Stimulated activated CD4-positive, alpha-beta T cell treated with anti-CD3 and anti-CD28 coated beads, Interleukin-15, amount 100 ng/mL, for 24 hours (primary cell): Measurements from ENCODE around the gene RIC8A.
"Not testable (repeated sequence)": the region's sequence is repeated elsewhere in the genome, so short reads cannot be mapped to it uniquely, and the experiment has no call there.

Source experiments
- DNase-seq: peaks from one replicate; pipeline ENCODE4 v3.0.0-alpha.2; 2020

The RIC8A gene

DNA sequence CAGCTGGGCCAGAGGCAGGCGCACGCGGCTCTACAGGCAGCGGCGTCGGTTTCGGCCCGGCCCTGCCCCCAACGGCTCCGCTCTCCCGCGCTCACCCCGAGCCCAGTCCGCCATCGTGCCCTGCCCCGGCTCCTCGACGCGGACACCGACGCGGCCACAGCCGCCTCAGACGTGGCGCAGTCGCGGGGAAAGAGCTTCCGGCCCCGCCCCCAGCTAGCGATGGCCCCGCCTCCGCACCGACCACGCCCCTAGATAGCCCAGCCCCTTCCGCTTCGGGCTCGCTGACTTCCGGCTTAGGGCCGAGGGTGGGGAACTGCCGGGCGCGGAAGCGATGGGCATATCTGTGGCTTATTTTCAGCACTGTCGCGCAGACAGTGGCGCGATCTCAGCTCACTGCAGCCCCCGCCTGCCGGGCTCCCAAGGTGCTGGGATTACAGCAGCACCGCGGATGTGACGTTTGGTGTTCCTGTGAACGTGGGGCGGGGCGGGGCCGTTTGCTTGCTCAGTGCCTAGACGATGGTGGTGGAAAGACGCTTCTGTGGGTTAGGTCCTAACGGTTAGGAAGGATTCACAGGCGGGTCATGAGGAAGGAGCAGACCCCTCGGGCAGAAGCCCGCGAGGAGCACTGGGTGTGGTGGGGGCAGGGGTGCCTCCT is at the start of gene RIC8A, which contains the start of gene BET1L:
Gene RIC8A, plus strand, starts transcription at position 501 of the 655 bp plus-strand sequence. CDS start 1,147 bp downstream, outside the sequence.
Gene BET1L, minus strand, starts transcription at position 192 of the 655 bp plus-strand sequence. Its CDS starts 78 bp downstream, at position 114.
- peak; percentile 99 for DNase-seq

DNA sequence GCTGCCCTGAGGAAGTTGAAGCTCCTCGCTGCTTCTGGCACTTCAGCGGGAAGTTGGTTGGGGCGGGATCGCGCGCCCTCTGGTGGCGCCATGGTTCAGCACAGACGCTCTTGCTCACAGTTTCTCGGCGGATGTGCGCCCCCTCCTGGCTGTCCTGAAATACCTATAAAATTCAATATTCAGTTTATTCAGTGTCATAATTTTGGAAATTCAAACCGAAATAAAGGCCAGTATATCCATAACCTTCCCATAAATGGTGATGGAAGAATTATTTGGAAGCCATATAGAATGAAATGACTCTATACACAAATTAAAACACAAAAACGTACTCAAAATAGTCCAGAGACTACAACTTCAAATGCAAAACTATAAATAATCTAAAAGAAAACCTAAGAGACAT is 27.3 kb upstream of the RIC8A start:
- not testable (repeated sequence) for DNase-seq

DNA sequence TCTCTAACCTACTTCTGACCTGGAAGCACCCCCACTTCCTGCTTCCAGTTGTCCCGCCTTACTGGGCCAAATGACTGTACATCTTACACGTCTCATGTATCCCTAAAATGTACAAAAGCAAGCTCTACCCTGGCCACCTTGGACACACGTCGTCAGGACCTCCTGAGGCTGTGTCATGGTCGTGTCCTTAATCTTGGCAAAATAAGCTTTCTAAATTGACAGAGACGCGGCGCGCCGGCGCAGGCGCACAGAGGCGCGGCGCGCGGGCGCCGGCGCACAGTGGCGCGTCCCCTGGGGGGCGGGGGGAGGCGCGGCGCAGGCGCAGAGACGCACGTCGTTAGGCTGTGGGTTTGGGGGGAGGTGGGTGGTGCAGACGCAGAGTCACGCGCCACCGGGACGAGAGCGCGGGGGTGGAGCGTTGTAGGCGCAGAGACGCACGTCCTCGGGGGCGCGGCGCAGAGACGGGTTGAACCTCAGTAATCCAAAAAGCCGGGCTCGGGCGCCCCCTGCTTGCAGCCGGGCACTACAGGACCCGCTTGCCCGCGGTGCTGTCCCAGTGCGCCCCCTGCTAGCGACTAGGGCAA is 18.2 kb upstream of the RIC8A start:
- DNase-seq = not testable (repeated sequence)

DNA sequence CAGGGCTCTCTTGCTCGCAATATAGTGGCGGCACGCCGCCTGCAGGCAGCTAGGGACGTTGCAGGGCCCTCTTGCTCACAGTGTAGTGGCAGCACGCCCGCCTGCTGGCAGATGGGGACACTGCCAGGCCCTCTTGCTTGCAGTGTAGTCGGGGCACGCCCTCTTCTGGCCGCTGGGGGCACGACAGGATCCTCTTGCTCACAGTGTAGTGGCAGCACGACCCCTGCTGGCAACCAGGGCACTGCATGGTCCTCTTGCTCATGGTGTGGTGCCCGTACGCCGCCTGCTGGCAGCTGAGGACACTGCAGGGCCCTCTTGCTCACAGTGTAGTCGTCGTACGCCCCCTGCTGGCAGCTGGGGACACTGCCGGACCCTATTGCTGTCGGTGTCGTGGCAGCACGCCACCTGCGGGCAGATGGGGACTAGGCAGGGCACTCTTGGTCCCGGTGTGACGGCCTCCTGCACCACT is 17.6 kb upstream of the RIC8A start:
- DNase-seq = peak; percentile 67

DNA sequence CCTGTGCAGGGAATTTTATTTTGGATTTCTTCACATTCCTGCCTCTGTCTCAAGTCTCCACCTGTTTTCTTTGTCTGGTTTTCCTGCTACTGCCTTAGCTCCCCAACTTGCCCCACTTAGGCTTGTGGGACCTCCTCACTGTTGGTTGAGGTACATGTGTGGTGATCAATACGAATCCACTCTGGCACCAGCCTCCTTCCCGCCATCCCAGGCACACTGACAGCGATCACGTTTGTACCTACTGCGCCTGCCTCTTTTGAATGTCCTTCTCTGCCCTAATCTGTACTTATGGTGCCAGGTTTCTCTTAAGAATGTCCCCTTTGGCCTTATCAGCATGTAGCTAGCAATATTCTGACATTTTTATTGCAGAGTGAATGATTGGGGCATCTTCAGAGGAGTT is 17.0 kb upstream of the RIC8A start:
- DNase-seq = not testable (repeated sequence)

DNA sequence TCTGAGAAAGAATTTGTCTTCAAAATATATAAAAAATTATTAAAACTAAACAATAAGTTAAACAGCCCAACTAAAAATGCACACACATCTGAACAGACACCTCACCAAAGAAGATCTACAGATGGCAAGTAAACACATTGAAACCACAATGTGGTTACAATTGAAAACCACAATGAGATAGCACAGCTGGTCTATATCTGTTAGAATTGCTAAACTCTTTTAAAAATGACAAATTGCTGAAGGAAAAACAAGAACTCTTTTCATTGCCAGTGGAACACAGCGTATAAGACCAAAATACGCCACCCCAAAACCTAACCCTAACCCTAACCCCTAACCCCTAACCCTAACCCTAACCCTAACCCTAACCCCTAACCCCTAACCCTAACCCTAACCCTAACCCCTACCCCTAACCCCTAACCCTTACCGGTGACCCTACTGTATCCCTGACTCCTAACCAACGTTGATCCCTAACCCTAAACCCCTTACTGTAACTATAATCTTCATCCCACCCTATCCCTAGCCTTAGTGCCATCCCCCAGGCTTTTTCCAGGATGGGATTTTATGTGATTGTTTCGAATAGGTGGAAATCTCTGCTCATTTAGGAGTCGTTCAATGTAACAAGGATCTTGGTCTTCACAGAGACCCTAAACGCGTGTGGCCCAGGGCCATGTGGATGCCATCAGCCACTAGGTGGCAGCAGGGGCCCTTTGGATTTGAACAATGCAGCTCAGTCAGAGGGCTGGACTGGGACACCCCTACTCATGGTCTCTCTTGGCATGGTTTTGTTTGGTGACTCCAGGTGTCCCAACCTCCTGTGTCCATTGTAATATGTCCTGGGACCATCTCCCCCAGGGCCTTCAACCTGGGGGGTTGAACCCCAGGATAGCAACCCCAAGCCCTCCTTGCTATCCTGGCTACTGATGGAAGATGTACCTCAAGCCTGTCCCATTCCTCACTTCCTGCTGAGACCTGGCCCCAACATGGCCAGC is 15.7 kb upstream of the RIC8A start:
- DNase-seq = peak; percentile 61

DNA sequence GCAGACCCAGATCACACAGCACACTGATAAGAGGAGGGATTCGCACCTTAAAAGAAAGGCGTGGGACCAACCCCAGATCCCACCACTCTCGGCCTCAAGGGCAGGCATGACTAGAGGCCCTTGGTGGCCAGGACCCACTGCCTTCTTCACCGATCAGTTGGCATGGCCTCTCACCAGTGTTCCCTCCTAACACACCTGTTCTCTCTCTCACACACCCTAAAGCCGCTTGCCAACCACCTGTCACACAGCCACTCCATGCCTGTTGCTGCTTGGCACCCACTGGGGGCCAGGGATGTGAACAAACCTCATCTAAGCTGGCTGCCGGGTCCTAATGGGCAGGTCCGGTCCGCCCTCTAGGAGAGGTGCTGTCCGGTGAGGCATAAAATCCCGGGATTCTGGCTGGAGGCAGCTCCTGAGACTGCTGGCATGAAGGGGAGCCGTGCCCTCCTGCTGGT is 14.8 kb upstream of the RIC8A start, which contains the start of gene SCGB1C1:
Gene SCGB1C1, plus strand, starts transcription at position 405 of the 455 bp plus-strand sequence. Its CDS starts 22 bp downstream, at position 427.
- not testable (repeated sequence) for DNase-seq

DNA sequence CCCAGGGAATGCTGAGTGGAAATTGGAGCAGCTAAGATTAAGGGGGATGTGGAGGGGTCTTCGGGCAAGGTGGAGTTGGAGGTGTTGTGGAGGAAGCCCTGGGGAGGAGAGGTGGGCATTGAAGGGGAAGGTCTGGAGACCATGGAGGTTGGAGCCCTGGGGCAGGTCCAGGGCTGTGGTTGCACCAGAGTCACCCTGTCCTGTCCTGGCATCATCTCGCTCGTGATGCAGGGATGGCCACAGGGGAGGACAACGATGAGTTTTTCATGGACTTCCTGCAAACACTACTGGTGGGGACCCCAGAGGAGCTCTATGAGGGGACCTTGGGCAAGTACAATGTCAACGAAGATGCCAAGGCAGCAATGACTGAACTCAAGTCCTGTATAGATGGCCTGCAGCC is 14.0 kb upstream of the RIC8A start:
- DNase-seq = not testable (repeated sequence)

DNA sequence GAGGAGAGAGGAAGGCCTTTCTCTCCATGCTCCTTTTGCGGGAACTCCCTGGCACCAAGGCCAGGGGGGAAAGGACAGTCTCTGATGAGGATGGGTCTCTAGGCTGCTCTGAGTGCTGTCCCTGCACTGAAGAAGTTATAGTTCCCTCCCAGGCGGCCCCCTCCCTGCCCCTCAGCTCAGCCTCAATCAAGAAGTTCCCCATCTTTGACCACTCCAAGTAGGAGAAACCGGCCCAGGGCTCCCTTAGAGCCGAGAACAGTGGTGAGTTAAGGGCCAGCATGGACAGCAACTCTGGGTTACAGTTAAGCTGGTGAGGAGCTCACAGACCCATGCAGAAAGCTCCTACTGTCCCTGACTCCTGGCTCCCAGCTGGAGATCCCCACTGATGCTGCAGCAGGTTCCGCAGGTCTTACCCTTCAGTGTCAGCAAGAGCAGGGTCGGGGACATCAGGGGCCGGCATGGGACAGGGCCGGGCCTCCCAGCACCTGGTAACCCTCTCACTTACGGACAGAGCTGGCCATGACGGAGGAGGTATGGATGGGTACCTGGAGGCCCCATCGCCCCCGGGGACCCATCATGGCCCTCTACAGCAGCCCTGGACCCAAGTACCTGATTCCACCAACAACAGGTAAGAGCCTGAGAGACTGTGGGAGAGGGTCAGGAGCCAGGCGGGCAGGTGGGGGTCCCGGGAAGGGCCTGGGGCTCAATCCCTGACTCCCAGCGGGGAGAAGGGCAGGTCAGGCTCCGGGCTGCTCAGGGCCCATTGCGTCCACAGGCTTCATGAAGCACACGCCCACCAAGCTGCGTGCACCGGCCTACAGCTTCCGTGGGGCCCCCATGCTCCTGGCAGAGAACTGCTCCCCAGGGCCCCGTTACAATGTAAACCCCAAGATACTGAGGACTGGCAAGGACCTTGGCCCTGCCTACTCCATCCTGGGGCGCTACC is 10.4 kb upstream of the RIC8A start:
- DNase-seq = no peak

DNA sequence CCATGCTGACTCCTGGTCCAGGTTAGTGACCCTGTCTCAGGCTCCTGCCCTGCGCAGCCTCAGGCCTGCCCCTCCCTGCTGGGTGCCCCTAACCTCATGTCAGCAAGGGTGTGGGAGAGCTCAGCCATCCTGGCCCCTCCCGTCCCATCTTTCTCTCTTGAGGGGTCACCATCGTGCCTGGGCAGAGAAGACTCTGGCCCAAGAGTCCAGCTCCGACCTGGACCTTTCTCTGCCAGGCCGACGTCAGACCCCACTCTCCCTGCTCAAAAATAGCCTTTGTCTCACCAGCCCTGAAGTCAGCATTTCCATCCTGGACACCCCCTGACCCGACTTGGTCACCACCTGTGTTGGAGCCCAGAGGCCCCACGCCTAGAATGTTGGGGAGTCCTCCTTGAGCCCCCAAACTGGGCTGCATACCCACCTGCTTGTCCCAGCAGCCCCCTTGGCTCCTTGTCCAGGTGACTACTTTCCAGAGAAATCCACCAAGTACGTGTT is 9.7 kb upstream of the RIC8A start:
- DNase-seq = no peak

DNA sequence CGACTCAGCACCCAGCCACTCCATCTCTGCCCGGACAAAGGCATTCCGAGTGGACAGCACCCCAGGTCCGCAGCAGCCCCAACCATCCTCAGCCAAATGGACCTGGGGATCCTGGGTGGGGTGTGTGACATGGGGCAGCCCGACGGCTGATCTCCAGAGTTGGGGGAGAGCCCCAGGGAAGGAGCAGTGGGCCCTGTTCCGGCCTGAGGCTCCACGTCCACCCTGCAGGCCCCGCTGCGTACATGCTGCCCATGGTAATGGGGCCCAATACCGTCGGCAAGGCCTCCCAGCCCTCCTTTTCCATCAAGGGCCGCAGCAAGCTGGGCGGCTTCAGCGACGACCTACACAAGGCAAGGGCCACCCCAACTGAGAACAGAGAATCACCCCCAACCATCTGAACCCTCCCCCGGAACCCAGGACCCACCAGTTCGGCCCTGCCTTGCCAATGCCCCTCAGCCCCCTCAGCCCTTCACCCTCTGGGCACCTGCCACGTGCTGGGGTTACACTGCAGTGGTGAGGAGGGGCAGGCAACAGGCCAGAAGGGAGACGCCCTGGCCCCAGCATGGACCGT is 9.2 kb upstream of the RIC8A start:
- no peak for DNase-seq

DNA sequence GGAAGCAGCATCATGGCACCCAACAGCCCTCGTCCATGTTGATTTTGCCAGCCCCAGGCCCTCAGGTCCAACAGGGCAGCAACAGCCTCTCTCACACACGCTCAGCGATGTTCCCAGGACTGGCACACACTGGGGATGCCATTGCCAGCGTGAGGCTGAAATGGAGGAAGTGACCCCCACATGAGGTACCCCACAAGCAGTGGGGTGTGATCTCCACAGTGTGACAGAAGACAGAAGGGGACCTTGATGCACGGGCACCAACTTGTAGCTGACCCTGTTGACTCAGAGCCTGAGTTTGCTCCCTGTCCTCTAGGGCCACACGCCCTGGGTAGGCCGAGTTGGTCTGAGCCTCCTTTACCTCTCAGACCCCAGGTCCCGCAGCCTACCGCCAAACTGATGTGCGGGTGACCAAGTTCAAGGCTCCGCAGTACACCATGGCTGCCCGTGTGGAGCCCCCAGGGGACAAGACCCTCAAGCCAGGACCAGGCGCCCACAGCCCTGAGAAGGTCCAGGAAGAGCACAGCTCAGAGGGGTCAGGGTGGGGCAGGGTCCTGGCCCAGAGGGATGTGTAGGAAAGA is 8.4 kb upstream of the RIC8A start:
- DNase-seq = no peak

DNA sequence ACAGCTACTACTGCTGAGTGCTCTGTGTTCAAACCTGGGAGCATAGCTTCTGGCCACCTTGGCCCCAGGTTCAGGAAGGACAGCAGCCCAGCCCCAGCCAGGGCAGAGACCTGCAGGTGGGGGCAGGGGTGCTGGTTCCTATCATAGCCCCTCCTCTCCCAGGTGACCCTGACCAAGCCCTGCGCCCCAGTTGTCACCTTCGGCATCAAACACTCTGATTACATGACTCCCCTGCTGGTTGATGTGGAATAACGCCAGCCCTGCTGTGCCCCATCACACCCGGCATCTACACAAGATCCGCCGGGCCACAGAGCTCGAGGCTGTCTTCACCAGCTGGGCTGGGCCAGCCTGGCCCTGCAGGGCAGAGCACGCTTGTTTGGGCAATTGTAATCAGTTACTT is 7.7 kb upstream of the RIC8A start:
- peak; percentile 4 for DNase-seq

DNA sequence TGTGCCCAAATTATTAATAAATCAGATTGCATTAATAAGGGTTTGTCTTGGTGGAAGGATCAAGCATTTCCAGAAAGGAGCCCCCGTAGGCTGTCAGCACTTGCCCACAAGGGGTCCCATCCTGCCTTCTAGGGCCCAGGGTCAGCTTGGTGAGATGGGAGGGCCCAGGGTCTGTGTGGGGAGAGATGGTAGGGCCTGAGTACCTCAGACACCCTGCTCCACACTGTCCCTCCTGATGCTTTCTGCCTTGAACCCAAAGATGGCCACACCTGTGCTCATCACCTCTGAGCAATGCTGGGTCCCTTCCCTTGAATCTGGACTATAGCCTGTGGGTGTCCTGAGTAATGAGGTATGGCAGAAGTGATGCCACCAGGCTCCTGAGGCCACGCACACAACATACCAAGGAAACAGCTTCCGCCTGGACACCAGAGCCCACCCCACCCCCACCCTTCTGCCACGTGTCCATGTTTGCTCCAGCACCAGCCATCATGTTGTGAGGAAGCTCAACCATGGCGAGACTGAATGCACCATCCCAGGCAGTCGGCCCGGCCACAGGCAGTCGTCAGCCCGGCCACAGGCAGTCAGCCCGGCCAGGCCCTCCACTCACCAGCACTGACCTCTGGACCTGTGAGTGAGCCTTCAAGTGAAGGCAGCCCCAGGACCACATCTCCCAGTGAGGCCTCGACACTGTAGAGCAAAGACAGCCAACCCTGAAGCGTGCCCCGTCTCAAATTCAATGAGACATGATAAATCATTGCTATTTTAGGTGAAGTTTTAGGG is 7.1 kb upstream of the RIC8A start:
- DNase-seq = no peak

DNA sequence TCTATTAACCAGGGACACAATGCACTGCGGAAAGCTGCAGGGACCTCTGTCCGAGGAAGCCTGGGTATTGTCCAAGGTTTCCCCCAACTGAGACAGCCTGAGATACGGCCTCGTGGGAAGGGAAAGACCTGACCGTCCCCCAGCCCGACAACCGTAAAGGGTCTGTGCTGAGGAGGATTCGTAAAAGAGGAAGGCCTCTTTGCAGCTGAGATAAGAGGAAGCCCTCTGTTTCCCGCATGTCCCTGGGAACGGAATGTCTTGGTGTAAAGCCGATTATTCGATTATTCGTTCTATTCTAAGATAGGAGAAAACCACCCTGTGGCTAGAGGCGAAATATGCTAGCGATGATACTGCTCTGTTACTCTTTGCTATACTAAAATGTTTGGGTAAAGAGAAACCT is 5.5 kb upstream of the RIC8A start:
- DNase-seq = peak; percentile 31

DNA sequence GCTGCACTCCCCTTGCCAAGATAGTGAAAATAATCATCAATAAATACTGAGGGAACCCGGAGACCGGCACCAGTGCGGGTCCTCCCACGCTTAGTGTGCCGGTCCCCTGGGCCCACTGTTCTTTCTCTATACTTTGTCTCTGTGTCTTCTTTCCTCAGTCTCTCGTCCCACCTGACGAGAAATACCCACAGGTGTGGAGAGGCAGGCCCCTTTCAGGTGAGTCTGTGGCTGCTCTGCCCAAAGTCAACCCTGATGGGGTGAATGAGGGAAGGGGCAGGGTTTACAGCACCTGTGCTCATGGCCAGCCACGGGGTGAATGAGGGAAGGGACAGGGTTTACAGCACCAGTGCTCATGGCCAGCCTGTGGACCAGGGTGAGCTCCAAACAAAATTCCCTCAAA is 5.0 kb upstream of the RIC8A start:
- DNase-seq = peak; percentile 9

DNA sequence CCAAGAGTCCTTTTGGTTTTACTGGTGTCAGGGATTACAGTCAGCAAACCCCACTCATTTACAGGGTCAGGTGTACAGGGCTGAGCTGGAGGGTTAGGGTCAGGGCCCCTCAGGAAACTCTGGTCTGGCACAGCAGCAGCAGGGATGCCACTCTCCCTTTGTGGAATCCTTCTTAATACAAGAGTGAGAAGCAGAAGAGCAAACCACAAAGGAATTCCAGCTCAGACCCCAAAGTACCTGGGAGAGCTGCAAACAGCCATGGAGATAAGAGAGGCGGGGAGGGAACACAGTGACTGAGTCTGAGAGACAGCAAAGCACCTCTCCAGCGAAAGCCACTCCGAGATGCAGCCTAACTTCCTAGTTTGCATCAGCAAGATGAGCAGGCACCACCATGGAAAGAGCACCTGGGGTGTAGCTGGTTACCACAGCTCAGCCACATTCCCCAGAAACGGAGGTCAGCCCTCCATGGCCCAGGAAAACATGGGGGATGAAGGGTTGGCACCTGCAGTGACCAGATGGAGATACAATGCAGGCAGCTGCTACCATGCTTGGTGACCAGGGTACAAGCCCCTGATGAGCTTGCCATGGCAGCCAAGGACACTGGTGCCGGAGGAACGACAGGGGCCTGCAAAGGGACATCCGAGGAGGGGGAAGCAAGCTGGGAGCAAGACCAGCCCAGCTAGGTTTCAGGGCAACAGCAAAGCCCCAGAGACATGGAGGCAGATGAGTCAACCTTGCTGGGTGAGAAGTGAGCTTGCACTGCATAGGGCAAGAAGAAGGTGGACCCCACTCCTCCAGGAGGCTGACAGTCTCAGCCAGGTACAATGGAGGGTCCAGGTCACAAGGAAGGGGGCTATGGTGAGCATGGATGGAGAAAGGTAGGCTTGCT is 4.2 kb upstream of the RIC8A start:
- no peak for DNase-seq

DNA sequence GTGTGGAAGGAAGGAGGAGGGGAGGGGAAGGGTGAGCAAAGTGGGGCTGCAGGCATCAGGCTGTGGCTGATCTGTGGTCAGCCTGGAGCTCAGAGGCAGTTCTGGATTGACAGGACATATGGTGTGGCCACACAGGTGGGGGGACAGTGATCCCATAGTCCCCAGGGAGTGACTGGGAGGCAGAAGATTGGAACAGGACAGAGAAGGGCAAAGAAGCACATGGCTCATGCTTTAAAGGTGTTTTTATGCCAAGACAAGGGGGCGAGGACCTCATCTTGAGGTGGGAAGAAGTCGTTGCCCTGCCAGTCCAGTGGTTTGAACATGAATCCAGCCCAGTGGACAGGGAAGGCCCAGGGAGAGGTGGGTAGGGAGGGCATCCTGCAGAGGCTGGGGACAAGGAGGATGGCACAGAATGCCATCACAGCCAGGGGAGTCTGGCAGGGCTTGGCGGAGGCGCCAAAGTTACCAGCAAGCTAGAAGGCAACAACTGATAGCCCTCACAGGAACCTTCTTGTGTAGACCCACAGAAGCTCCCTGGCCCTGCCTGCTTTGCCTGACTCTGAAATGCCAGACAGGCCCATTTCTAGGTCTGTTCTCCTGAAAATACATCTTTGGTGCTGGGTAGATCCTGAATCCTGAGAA is 3.4 kb upstream of the RIC8A start:
- no peak for DNase-seq
